Measurements from ENCODE around the gene FUT4.

- TF ChIP-seq GATA3 (IDR thresholded peaks at IDR 0.05; ENCODE audit: low read depth, low read length) (no peak), GATA2 (IDR thresholded peaks at IDR 0.05; ENCODE audit: low read depth, low read length) (no peak)
Measured at GRCh38 chr11:94559361-94559760, 15.6 kb downstream of the FUT4 start.

Data from SH-SY5Y (cell line).